ENCODE data around the gene SLX9. TPM values are rescaled to one million over a fixed set of nuclear protein-coding genes. Genes with fewer than 3 reads are reported as not detected.
A peak's percentile ranks its signal among the peaks of the same experiment; 100 is the strongest.

Gene SLX9
- polyA plus RNA-seq, 1 donor (not counting 4 experiments of a cell fraction or from before 2014, with no cell fraction given): 21.8 TPM

DNA sequence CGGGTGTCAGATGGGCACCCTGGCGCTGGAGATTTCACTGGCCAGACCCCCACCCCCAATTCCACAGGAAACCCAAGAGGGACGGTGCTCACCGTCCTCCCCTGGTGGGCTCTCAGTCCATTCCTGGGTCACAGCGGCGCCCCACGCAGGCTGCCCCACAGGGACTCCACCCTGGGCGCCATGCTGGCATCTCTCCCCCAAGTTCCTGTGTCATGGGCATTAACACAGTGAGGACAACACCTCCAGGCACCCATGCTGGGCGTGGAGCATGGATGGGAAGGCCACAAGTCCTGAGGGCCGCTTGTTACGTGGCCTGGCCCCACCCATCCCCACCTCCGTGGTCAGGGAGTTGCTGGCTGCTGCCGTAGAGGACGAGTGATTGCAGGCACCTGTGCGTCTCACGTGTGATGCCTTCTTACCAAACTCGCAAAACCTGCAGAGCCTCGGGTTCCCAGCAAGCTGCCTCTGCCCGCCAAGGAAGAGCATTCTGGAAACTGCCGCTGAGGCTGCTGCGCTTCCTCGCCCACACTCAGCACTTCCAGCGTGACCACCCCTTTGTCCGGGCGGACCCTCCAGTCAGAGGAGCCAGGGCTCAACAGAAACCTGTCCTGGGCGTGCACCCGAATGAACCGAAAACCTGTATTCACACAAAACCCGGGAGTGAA, 60.3 kb downstream of the SLX9 start:
- Histone ChIP-seq H4K20me1 (ENCODE audit: control insufficient read depth, extremely low read depth, insufficient read depth, low read length) (no peaks in the 10 kb centered on the region), H3K27ac (ENCODE audit: control insufficient read depth, insufficient read depth, low read length) (no peak overlapping the region), H3K27me3 (ENCODE audit: control insufficient read depth, extremely low read depth, insufficient read depth, low read length) (peaks cover 13% of the 10 kb centered on the region), H2AFZ (ENCODE audit: control insufficient read depth, low read length) (peak overlapping the region; percentile 6), H3K4me2 (ENCODE audit: control insufficient read depth, extremely low read depth, insufficient read depth, low read depth, low read length) (peak overlapping the region; percentile 55), H3K4me3 (ENCODE audit: control insufficient read depth in 2 of 3, extremely low read depth in 1 of 3, insufficient read depth in 2 of 3, low read depth in 1 of 3, low read length in 3 of 3) (peak overlapping the region in 1 of 3 experiments; percentile 16), H3K9ac (ENCODE audit: control insufficient read depth, extremely low read depth, insufficient read depth, low read length) (peak overlapping the region; percentile 3), H3K4me1 (ENCODE audit: control insufficient read depth, extremely low read depth, insufficient read depth, low read length) (peaks cover 18% of the 10 kb centered on the region), H3K79me2 (ENCODE audit: control insufficient read depth, insufficient read depth, low read length) (no peaks in the 10 kb centered on the region), H3K36me3 (ENCODE audit: control insufficient read depth in 2 of 2, extremely low read depth in 1 of 2, insufficient read depth in 2 of 2, low read length in 2 of 2) (no peaks in the 10 kb centered on the region), H3K9me1 (ENCODE audit: control insufficient read depth, extremely low read depth, insufficient read depth, low read length) (no peaks in the 10 kb centered on the region), H3K9me3 (ENCODE audit: control insufficient read depth, low read depth, low read length) (no peaks in the 10 kb centered on the region)
- FAIRE-seq (peak; percentile 23), DNase-seq (ENCODE audit: low read depth, low spot score) (no peak)
- TF ChIP-seq EZH2 (IDR thresholded peaks at IDR 0.05; ENCODE audit: low read length): no peak
- TF ChIP-seq, protein P1, sequence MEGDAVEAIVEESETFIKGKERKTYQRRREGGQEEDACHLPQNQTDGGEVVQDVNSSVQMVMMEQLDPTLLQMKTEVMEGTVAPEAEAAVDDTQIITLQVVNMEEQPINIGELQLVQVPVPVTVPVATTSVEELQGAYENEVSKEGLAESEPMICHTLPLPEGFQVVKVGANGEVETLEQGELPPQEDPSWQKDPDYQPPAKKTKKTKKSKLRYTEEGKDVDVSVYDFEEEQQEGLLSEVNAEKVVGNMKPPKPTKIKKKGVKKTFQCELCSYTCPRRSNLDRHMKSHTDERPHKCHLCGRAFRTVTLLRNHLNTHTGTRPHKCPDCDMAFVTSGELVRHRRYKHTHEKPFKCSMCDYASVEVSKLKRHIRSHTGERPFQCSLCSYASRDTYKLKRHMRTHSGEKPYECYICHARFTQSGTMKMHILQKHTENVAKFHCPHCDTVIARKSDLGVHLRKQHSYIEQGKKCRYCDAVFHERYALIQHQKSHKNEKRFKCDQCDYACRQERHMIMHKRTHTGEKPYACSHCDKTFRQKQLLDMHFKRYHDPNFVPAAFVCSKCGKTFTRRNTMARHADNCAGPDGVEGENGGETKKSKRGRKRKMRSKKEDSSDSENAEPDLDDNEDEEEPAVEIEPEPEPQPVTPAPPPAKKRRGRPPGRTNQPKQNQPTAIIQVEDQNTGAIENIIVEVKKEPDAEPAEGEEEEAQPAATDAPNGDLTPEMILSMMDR (optimal IDR thresholded peaks at IDR 0.05 in 1 of 3, IDR thresholded peaks at IDR 0.05 in 1 of 3, conservative IDR thresholded peaks at IDR 0.05 in 1 of 3; ENCODE audit: extremely low read depth in 1 of 3, insufficient read depth in 2 of 3, low read length in 3 of 3): no peak
- dilution Hi-C loops (cut with MboI; ENCODE audit: extremely low pct_ligation_motif_present, low sequenced_read_pairs): no loop called here

GRCh38 chr21:45000637-45001133, 60.9 kb downstream of the SLX9 start:
- H3K4me3 ChIP-seq (ENCODE audit: control insufficient read depth in 2 of 3, extremely low read depth in 1 of 3, insufficient read depth in 2 of 3, low read depth in 1 of 3, low read length in 3 of 3): peak overlapping the region in 1 of 3 experiments; percentile 16
- no peak overlapping the region for H3K27ac ChIP-seq (ENCODE audit: control insufficient read depth, insufficient read depth, low read length)
- H3K4me1 ChIP-seq (ENCODE audit: control insufficient read depth, extremely low read depth, insufficient read depth, low read length): peaks cover 17% of the 10 kb centered on the region
- H3K36me3 ChIP-seq (ENCODE audit: control insufficient read depth in 2 of 2, extremely low read depth in 1 of 2, insufficient read depth in 2 of 2, low read length in 2 of 2): no peaks in the 10 kb centered on the region
- peak overlapping the region; percentile 55 for H3K4me2 ChIP-seq (ENCODE audit: control insufficient read depth, extremely low read depth, insufficient read depth, low read depth, low read length)
- peak overlapping the region; percentile 3 for H3K9ac ChIP-seq (ENCODE audit: control insufficient read depth, extremely low read depth, insufficient read depth, low read length)
- H4K20me1 ChIP-seq (ENCODE audit: control insufficient read depth, extremely low read depth, insufficient read depth, low read length): no peaks in the 10 kb centered on the region
- TF ChIP-seq EZH2 (IDR thresholded peaks at IDR 0.05; ENCODE audit: low read length): no peak
- TF ChIP-seq, protein P1 (optimal IDR thresholded peaks at IDR 0.05 in 1 of 3, IDR thresholded peaks at IDR 0.05 in 1 of 3, conservative IDR thresholded peaks at IDR 0.05 in 1 of 3; ENCODE audit: extremely low read depth in 1 of 3, insufficient read depth in 2 of 3, low read length in 3 of 3): no peak
- dilution Hi-C loops (cut with MboI; ENCODE audit: extremely low pct_ligation_motif_present, low sequenced_read_pairs): no loop called here
- no peaks in the 10 kb centered on the region for H3K9me3 ChIP-seq (ENCODE audit: control insufficient read depth, low read depth, low read length)
- peaks cover 13% of the 10 kb centered on the region for H3K27me3 ChIP-seq (ENCODE audit: control insufficient read depth, extremely low read depth, insufficient read depth, low read length)
- H3K9me1 ChIP-seq (ENCODE audit: control insufficient read depth, extremely low read depth, insufficient read depth, low read length): no peaks in the 10 kb centered on the region
- DNase-seq (ENCODE audit: low read depth, low spot score) (no peak), FAIRE-seq (no peak)
- H2AFZ ChIP-seq (ENCODE audit: control insufficient read depth, low read length): peak overlapping the region; percentile 10
- H3K79me2 ChIP-seq (ENCODE audit: control insufficient read depth, insufficient read depth, low read length): no peaks in the 10 kb centered on the region

Measured in keratinocyte (primary cell).